ENCODE results near the gene NOS2.

Gene NOS2

GRCh38 chr17:27817731-27818130 lies 17.4 kb upstream of the NOS2 start:
- no peak for DNase-seq (ENCODE audit: low spot score)
- TF ChIP-seq CTCF (IDR thresholded peaks at IDR 0.05; ENCODE audit: extremely low read depth, insufficient read depth, missing control alignments), result no peak
- in situ Hi-C loops (cut with MboI; ENCODE audit: low pct_unique_long_range_greater_than_20kb, low sequenced_read_pairs, unreplicated experiment), result loop anchor here (25.0 kb wide), 1 partner anchor 445 kb away; no protein-coding TSS in a partner anchor

- no peak for TF ChIP-seq CTCF (IDR thresholded peaks at IDR 0.05; ENCODE audit: extremely low read depth, insufficient read depth, missing control alignments)
Measured at GRCh38 chr17:27816946-27817345, 16.6 kb upstream of the NOS2 start.

GRCh38 chr17:27811961-27812360 lies 11.6 kb upstream of the NOS2 start:
- TF ChIP-seq CTCF (IDR thresholded peaks at IDR 0.05; ENCODE audit: extremely low read depth, insufficient read depth, missing control alignments), result no peak
- in situ Hi-C loops (cut with MboI; ENCODE audit: low pct_unique_long_range_greater_than_20kb, low sequenced_read_pairs, unreplicated experiment), result loop anchor here (25.0 kb wide), 1 partner anchor 450 kb away; no protein-coding TSS in a partner anchor
- DNase-seq (ENCODE audit: low spot score), result no peak

More at GRCh38 chr17:27816946-27817345, 16.6 kb upstream of the NOS2 start:
- no peak for DNase-seq (ENCODE audit: low spot score)
- in situ Hi-C loops (cut with MboI; ENCODE audit: low pct_unique_long_range_greater_than_20kb, low sequenced_read_pairs, unreplicated experiment), result loop anchor here (25.0 kb wide), 1 partner anchor 445 kb away; no protein-coding TSS in a partner anchor

- TF ChIP-seq CTCF (IDR thresholded peaks at IDR 0.05; ENCODE audit: extremely low read depth, insufficient read depth, missing control alignments), result no peak
- in situ Hi-C loops (cut with MboI; ENCODE audit: low pct_unique_long_range_greater_than_20kb, low sequenced_read_pairs, unreplicated experiment), result loop anchor here (25.0 kb wide), 1 partner anchor 451 kb away; no protein-coding TSS in a partner anchor
- DNase-seq (ENCODE audit: low spot score), result no peak
Measured at GRCh38 chr17:27810902-27811557, 10.7 kb upstream of the NOS2 start.

GRCh38 chr17:27810211-27810901 lies 10.0 kb upstream of the NOS2 start:
- in situ Hi-C loops (cut with MboI; ENCODE audit: low pct_unique_long_range_greater_than_20kb, low sequenced_read_pairs, unreplicated experiment), result loop anchor here (25.0 kb wide), 1 partner anchor 452 kb away; no protein-coding TSS in a partner anchor
- DNase-seq (ENCODE audit: low spot score), result peak; percentile 63
- TF ChIP-seq CTCF (IDR thresholded peaks at IDR 0.05; ENCODE audit: extremely low read depth, insufficient read depth, missing control alignments), result no peak

GRCh38 chr17:27809555-27809954 lies 9.2 kb upstream of the NOS2 start:
- TF ChIP-seq CTCF (IDR thresholded peaks at IDR 0.05; ENCODE audit: extremely low read depth, insufficient read depth, missing control alignments), result no peak
- no peak for DNase-seq (ENCODE audit: low spot score)
- in situ Hi-C loops (cut with MboI; ENCODE audit: low pct_unique_long_range_greater_than_20kb, low sequenced_read_pairs, unreplicated experiment), result loop anchor here (25.0 kb wide), 1 partner anchor 453 kb away; no protein-coding TSS in a partner anchor

All from GM13977 (cell line).